HepG2 (cell line): ENCODE results near the gene IRX3. TPM values are rescaled to one million over a fixed set of nuclear protein-coding genes. Genes with fewer than 3 reads are reported as not detected.

ENCODE experiments used
- ATAC-seq: fragments of 200-7000 bp; cut with Tn5 transposase; 3 replicates; pipeline ENCODE4 v1.9.1; 2020; ENCODE audit warnings: mild to moderate bottlenecking, moderate library complexity
- BruUV-seq: library from RNA; stranded (reverse); fragments of 400-500 nt; replicated peaks from 2 replicates; lab custom pipeline; 2021; lab: Mats Ljungman, UMichigan
- CTCF ChIA-PET: fragments of 300-600 bp; formaldehyde crosslinking; extraction: SDS; loops from one replicate; lab custom pipeline; 2021; ENCODE audit warnings: low total read pairs, inconsistent platforms, low intra/inter-chr PET ratio; lab: Yijun Ruan, JAX
- POLR2A ChIA-PET: fragments of 350-600 bp; sonication (Branson Sonifier 250); formaldehyde crosslinking; loops from one replicate; lab custom pipeline; 2020; ENCODE audit warnings: antibody characterized with exemption, inconsistent platforms; lab: Yijun Ruan, JAX
- DNase-seq: peaks from one replicate; pipeline ENCODE4 v3.0.0-alpha.2; 2015; ENCODE audit warnings: low spot score
- FAIRE-seq: peaks from 3 replicates; lab custom pipeline; 2011; peaks lifted over from hg19 to GRCh38; lab: Jason Lieb, UNC
- H2AFZ ChIP-seq: one replicate; pipeline ENCODE4 v1.6.1; 2011; ENCODE audit warnings: low read length, inconsistent platforms
- H3K27ac ChIP-seq: fragments of 300-600 bp; 3 replicates; pipeline ENCODE4 v1.8.0; 2011; ENCODE audit warnings: mixed run types, mild to moderate bottlenecking, mixed read lengths, low read length, inconsistent platforms; ENCODE audit not compliant: insufficient read depth; ENCODE audit errors: extremely low read length
- H3K27me3 ChIP-seq, 2 experiments: fragments of 200-600 bp in 1 of 2; 2 replicates in 1 of 2; 3 replicates in 1 of 2; pipeline versions ENCODE4 v1.6.0 to v1.8.0; 2011; ENCODE audit warnings: low read length in 2 of 2, mild to moderate bottlenecking in 2 of 2, moderate library complexity in 2 of 2, inconsistent platforms in 1 of 2; ENCODE audit not compliant: insufficient read depth in 2 of 2, control insufficient read depth in 1 of 2
- H3K36me3 ChIP-seq, 2 experiments: fragments of 200-600 bp in 1 of 2; replicated peaks in 1 of 2; 2 replicates in 1 of 2; 3 replicates in 1 of 2; pipeline versions ENCODE4 v1.5.1 to v1.8.0; 2011; ENCODE audit warnings: low read length in 2 of 2, inconsistent platforms in 1 of 2; ENCODE audit not compliant: insufficient read depth in 2 of 2, control insufficient read depth in 1 of 2
- H3K4me1 ChIP-seq: 2 replicates; pipeline ENCODE4 v1.5.1; 2012; ENCODE audit warnings: low read length, inconsistent platforms; ENCODE audit not compliant: insufficient read depth
- H3K4me2 ChIP-seq: 2 replicates; pipeline ENCODE4 v1.6.0; 2011; ENCODE audit warnings: low read depth, low read length, inconsistent platforms
- H3K4me3 ChIP-seq, 3 experiments: fragments of 200-600 bp in 1 of 3; sonication (generic), shearing (Covaris generic) in 1 of 3; replicated peaks in 1 of 3; 2 replicates each; pipeline ENCODE4 v1.5.1; 2011 to 2016; ENCODE audit warnings: low read length in 3 of 3, inconsistent platforms in 2 of 3, low read depth in 2 of 3, mild to moderate bottlenecking in 2 of 3, control low read depth in 1 of 3, mixed read lengths in 1 of 3; ENCODE audit not compliant: insufficient read depth in 1 of 3
- H3K79me2 ChIP-seq: one replicate; pipeline ENCODE4 v1.6.1; 2011; ENCODE audit warnings: low read length, inconsistent platforms; ENCODE audit not compliant: insufficient read depth
- H3K9ac ChIP-seq: 2 replicates; pipeline ENCODE4 v1.6.0; 2011; ENCODE audit warnings: mild to moderate bottlenecking, low read depth, low read length, inconsistent platforms; ENCODE audit not compliant: insufficient read depth
- H3K9me3 ChIP-seq: 2 replicates; pipeline ENCODE4 v1.5.1; 2012; ENCODE audit warnings: mild to moderate bottlenecking, low read length
- H4K20me1 ChIP-seq: 2 replicates; pipeline ENCODE4 v1.6.0; 2011; ENCODE audit warnings: inconsistent platforms, mild to moderate bottlenecking, low read length, moderate library complexity; ENCODE audit not compliant: insufficient read depth
- KDM2A ChIP-seq: sonication (generic); formaldehyde crosslinking; IDR thresholded peaks from 2 replicates; pipeline ENCODE4 v1.4.0; 2020; ENCODE audit warnings: low read depth, missing genetic modification reagents, borderline replicate concordance
- NAIF1 ChIP-seq: sonication (generic); formaldehyde crosslinking; IDR thresholded peaks from 2 replicates; pipeline ENCODE4 v1.5.0; 2020; ENCODE audit warnings: mild to moderate bottlenecking, missing genetic modification reagents, borderline replicate concordance
- NFATC3 ChIP-seq: sonication (generic); formaldehyde crosslinking; IDR thresholded peaks from 2 replicates; pipeline ENCODE4 v1.5.1; 2020; ENCODE audit warnings: mild to moderate bottlenecking, missing genetic modification reagents
- POLR2AphosphoS5 ChIP-seq: IDR thresholded peaks from 2 replicates; pipeline ENCODE4 v1.6.1; 2012; ENCODE audit warnings: low read depth, low read length
- RFX3 ChIP-seq: IDR thresholded peaks from 2 replicates; pipeline ENCODE4 v1.6.1; 2016; ENCODE audit warnings: missing biosample characterization, missing genetic modification reagents
- SMAD1 ChIP-seq: sonication (generic); formaldehyde crosslinking; IDR thresholded peaks from 2 replicates; pipeline ENCODE4 v1.4.0; 2020; ENCODE audit warnings: missing genetic modification reagents, low read depth, mild to moderate bottlenecking, borderline replicate concordance
- SNRNP70 ChIP-seq: fragments of 200-400 bp; formaldehyde crosslinking; IDR thresholded peaks from 2 replicates; pipeline ENCODE4 v1.6.1; 2017; ENCODE audit warnings: mild to moderate bottlenecking, low read depth, low read length, moderate library complexity
- YEATS2 ChIP-seq: sonication (generic); formaldehyde crosslinking; IDR thresholded peaks from 2 replicates; pipeline ENCODE4 v1.4.0; 2020; ENCODE audit warnings: missing genetic modification reagents, borderline replicate concordance
- YEATS4 ChIP-seq: sonication (generic); formaldehyde crosslinking; IDR thresholded peaks from 2 replicates; pipeline ENCODE4 v1.4.0; 2020; ENCODE audit warnings: missing genetic modification reagents, borderline replicate concordance
- ZBTB20 ChIP-seq: sonication (generic); formaldehyde crosslinking; IDR thresholded peaks from 2 replicates; pipeline ENCODE4 v1.8.1; 2023; ENCODE audit warnings: missing genetic modification reagents, low read depth, mild to moderate bottlenecking, borderline replicate concordance
- ZNF101 ChIP-seq: sonication (generic); formaldehyde crosslinking; IDR thresholded peaks from 2 replicates; pipeline ENCODE4 v1.4.0; 2020; ENCODE audit warnings: mild to moderate bottlenecking, low read depth, missing genetic modification reagents, borderline replicate concordance
- ZNF296 ChIP-seq: sonication (generic); formaldehyde crosslinking; conservative IDR thresholded peaks from 2 replicates; pipeline ENCODE4 v1.5.0; 2020; ENCODE audit warnings: mild to moderate bottlenecking, missing genetic modification reagents
- ZNF326 ChIP-seq: sonication (generic); formaldehyde crosslinking; IDR thresholded peaks from 2 replicates; pipeline ENCODE4 v1.4.0; 2020; ENCODE audit warnings: missing genetic modification reagents, borderline replicate concordance
- ZNF468 ChIP-seq: sonication (generic); formaldehyde crosslinking; IDR thresholded peaks from 2 replicates; pipeline ENCODE4 v1.8.0; 2022; ENCODE audit warnings: mild to moderate bottlenecking, moderate library complexity, missing genetic modification reagents
- ZNF547 ChIP-seq: sonication (generic); formaldehyde crosslinking; IDR thresholded peaks from 2 replicates; pipeline ENCODE4 v1.5.1; 2020; ENCODE audit warnings: mild to moderate bottlenecking, missing genetic modification reagents
- ZNF564 ChIP-seq: sonication (generic); formaldehyde crosslinking; IDR thresholded peaks from 2 replicates; pipeline ENCODE4 v1.8.1; 2023; ENCODE audit warnings: mild to moderate bottlenecking, missing genetic modification reagents
- ZNF672 ChIP-seq: sonication (generic); formaldehyde crosslinking; IDR thresholded peaks from 2 replicates; pipeline ENCODE4 v1.8.1; 2022; ENCODE audit warnings: missing genetic modification reagents
- ZNF841 ChIP-seq: sonication (generic); formaldehyde crosslinking; IDR thresholded peaks from 2 replicates; pipeline ENCODE4 v1.8.1; 2023; ENCODE audit warnings: missing genetic modification reagents, borderline replicate concordance
- WGBS: methylation state at CpG from one replicate; pipeline ENCODE4 v1.1.6; 2017; ENCODE audit warnings: low lambda C conversion rate; 5-methylcytosine and 5-hydroxymethylcytosine counted together
- in situ Hi-C: cut with HindIII; loops from 2 replicates; pipeline ENCODE4 v1.10.0; 2017; ENCODE audit warnings: low pct_unique_long_range_greater_than_20kb; ENCODE audit not compliant: extremely low pct_ligation_motif_present
- intact Hi-C: fragments of 100-400 bp; cut with micrococcal nuclease; formaldehyde crosslinking; loops from one replicate; pipeline ENCODE4 v1.10.0; 2022; ENCODE audit not compliant: unreplicated experiment
- polyA plus RNA-seq, 8 experiments: library from polyadenylated mRNA; depleted of rRNA in 3 of 8; stranded (reverse) in 7 of 8; unstranded in 1 of 8; fragments of >200 nt; fragmentation: Illumina TruSeq in 4 of 8; extraction: Trizol in 4 of 8; gene quantifications; 2 replicates each; pipeline versions ENCODE4 v1.2.1 to v1.2.3, GENCODE V29; 2011 to 2016; ENCODE audit warnings: low read depth in 4 of 8, missing spikeins in 1 of 8, mixed read lengths in 1 of 8; ENCODE audit not compliant: insufficient read depth in 1 of 8
- total RNA-seq, 5 experiments: library from RNA; depleted of rRNA; stranded (reverse); fragments of >200 nt; fragmentation: Illumina TruSeq; extraction: Trizol; gene quantifications; 2 replicates each; pipeline ENCODE4 v1.2.3, GENCODE V29; 2016; ENCODE audit warnings: low read depth in 1 of 5

The IRX3 gene
- total and polyA plus RNA-seq, 2 of the 13 experiments (the other 11 are each of a cell fraction or from before 2014, with no cell fraction given): 9.2 to 16.4 TPM

DNA sequence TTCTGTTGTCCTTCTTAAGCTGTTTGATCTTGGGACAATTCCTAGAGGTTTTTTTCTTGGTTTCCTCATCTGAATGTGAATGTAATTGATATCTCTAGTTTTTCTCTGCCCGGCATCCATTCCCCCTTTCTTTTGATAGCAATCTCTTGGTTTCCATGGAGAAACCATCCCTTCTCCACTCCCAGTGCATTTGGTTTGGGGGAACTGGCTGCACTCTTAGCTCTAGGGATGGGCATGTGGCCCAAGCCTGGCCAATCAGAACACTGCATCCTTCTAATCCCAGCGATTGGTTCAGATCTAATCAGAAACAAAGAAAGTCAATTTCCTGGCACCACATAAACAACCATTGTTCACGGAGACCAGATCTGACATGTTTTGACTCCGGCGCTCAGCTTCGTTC, 45.1 kb downstream of the IRX3 start (continued):
- no peak for TF ChIP-seq ZNF101 (CRISPR knock-in tag)
- TF ChIP-seq, all 625 proteins: peak for 0

GRCh38 chr16:54240271-54241129, 46.1 kb downstream of the IRX3 start:
- TF ChIP-seq ZNF841 (CRISPR knock-in tag): no peak
- TF ChIP-seq NAIF1 (CRISPR knock-in tag): no peak
- TF ChIP-seq ZNF547: no peak
- TF ChIP-seq NFATC3: no peak
- TF ChIP-seq ZBTB20 (CRISPR knock-in tag): no peak
- TF ChIP-seq YEATS4 (CRISPR knock-in tag): no peak
- no peak for TF ChIP-seq SMAD1 (CRISPR knock-in tag)
- no peak for TF ChIP-seq YEATS2
- no peak for TF ChIP-seq RFX3 (CRISPR knock-in tag)
- no peak for TF ChIP-seq KDM2A (CRISPR knock-in tag)
- TF ChIP-seq ZNF296: no peak
- no peak for TF ChIP-seq ZNF326
- no peak for TF ChIP-seq POLR2AphosphoS5
- TF ChIP-seq ZNF672 (CRISPR knock-in tag): no peak
- no peak for TF ChIP-seq ZNF468 (CRISPR knock-in tag)
- no peak for TF ChIP-seq SNRNP70
- no peak for TF ChIP-seq ZNF564 (CRISPR knock-in tag)
- H3K9me3 ChIP-seq: no peaks in the 10 kb centered on the region
- H3K9ac ChIP-seq: no peak overlapping the region
- no peak overlapping the region for H2AFZ ChIP-seq
- H3K27me3 ChIP-seq: 0 out of 5 replicates have a peak, but pooled peaks cover 0 to 5% of the 10 kb centered on the region in 2 experiments
- no peaks in the 10 kb centered on the region for H3K36me3 ChIP-seq
- FAIRE-seq (no peak), ATAC-seq (no peak), DNase-seq (no peak)
- H3K4me3 ChIP-seq: no peak overlapping the region
- in situ Hi-C loops (no loop called here), intact Hi-C loops (no loop called here)
- H3K4me2 ChIP-seq: no peak overlapping the region
- no peaks in the 10 kb centered on the region for H3K79me2 ChIP-seq
- H3K4me1 ChIP-seq: peaks cover 18% of the 10 kb centered on the region
- ChIA-PET POLR2A (no interaction called here), CTCF (no interaction called here)
- WGBS: 78% methylated on average over 9 of the region's 9 CpGs
- H3K27ac ChIP-seq: no peak overlapping the region
- no peaks in the 10 kb centered on the region for H4K20me1 ChIP-seq
- no TSS peak for BruUV-seq
